Upper lobe of right lung (tissue), 1 donor: ENCODE measurements around the gene CCDC88C. TPM values are rescaled to one million over a fixed set of nuclear protein-coding genes. Genes with fewer than 3 reads are reported as not detected.

Source experiments
- ATAC-seq: fragments of 200-7000 bp; cut with Tn5 transposase; one replicate; pipeline ENCODE4 v1.9.1; 2020; ENCODE audit warnings: mild to moderate bottlenecking, moderate library complexity
- DNase-seq: peaks from one replicate; pipeline ENCODE4 v3.0.0-alpha.2; 2020
- H3K27ac ChIP-seq: fragments of 200-600 bp; one replicate; pipeline ENCODE4 v1.8.0; 2022
- H3K27me3 ChIP-seq: fragments of 200-600 bp; one replicate; pipeline ENCODE4 v1.8.0; 2022; ENCODE audit warnings: mild to moderate bottlenecking
- H3K36me3 ChIP-seq: fragments of 200-600 bp; one replicate; pipeline ENCODE4 v1.8.0; 2022
- H3K4me1 ChIP-seq: fragments of 200-600 bp; one replicate; pipeline ENCODE4 v1.8.0; 2022
- H3K4me3 ChIP-seq: fragments of 200-600 bp; one replicate; pipeline ENCODE4 v1.8.0; 2022; ENCODE audit warnings: mild to moderate bottlenecking
- H3K9me3 ChIP-seq: fragments of 200-600 bp; one replicate; pipeline ENCODE4 v1.8.0; 2022
- CTCF ChIP-seq: fragments of 200-600 bp; IDR thresholded peaks from one replicate; pipeline ENCODE4 v1.8.0; 2022; ENCODE audit warnings: antibody characterized with exemption
- intact Hi-C: fragments of 100-400 bp; cut with DNase I; formaldehyde crosslinking; loops from one replicate; pipeline ENCODE4 v1.11.0; 2022
- total RNA-seq: library from RNA; stranded (reverse); fragmentation: NEBNext Ultra II Directional; extraction: Animal tissue kit (Norgen Biotek cat#: 25700); gene quantifications from one replicate; pipeline ENCODE4 v1.2.1, GENCODE V29; 2021
- donor health status: DM: no; HTN: yes; CAD: no; lungs with severe emphysema.

Gene CCDC88C
- total RNA-seq, 1 donor from 2014 or later: 34.1 TPM

DNA sequence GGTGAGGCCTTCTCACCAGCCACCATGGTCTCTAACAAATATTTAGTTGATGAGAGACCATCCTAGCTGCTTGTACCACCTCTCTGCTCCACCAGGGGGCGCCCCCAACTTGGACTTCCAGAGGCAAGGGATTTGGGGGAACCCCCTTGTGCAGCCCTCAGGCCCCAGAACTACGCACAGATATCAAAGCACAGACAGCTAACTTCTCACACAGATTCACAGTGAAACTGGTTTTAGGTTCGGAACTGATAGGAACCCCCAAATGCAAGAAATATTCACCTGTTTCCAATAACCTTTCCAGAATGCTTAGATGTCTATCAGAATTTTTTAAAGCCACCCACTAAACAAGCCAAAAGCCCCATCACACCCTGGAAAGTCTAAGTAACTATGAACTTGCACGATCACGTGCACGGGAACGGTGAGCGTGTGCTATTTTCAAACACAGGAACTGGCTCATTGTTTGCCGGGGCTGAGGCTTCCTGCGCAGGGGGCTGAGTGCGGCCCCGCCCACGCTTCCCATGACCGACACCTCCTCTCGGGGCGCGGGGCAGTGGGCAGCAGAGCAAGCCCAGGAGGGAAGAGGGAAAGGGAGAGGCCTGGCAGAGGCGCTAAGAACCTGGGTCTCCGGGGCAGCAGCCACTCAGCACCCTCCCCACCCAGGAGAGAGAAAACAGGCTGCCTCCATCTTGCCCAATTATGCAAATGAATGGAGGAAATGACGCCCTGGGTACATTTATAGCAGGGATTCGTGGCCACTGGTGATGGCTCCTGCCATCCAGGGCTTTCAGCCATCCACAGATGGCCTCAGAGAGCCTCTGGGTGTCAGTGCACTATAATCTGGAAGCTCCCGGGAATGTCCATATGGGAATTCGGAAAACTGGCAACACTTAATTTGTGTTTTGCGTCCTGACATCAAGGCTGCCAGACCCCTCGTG lies 93.7 kb downstream of the CCDC88C start:
- peak overlapping the region; percentile 44 for H3K4me3 ChIP-seq
- no peaks in the 10 kb centered on the region for H3K36me3 ChIP-seq
- TF ChIP-seq CTCF: peak; percentile 99
- no peaks in the 10 kb centered on the region for H3K9me3 ChIP-seq
- peaks cover 38% of the 10 kb centered on the region for H3K4me1 ChIP-seq
- ATAC-seq (peak; percentile 90), DNase-seq (peak; percentile 94)
- H3K27me3 ChIP-seq: no peaks in the 10 kb centered on the region
- peak overlapping the region; percentile 71 for H3K27ac ChIP-seq
- intact Hi-C loops: loop anchor here (5.0 kb wide), 1 partner anchor 93 kb away; the partner anchor contains the start of gene CCDC88C

GRCh38 chr14:91323031-91323430 lies 94.6 kb downstream of the CCDC88C start:
- Histone ChIP-seq H3K4me1 (peaks cover 43% of the 10 kb centered on the region), H3K27me3 (no peaks in the 10 kb centered on the region), H3K36me3 (no peaks in the 10 kb centered on the region), H3K4me3 (no peak overlapping the region), H3K27ac (peak overlapping the region; percentile 71), H3K9me3 (no peaks in the 10 kb centered on the region)
- DNase-seq (no peak), ATAC-seq (no peak)
- intact Hi-C loops: loop anchor here (5.0 kb wide), 1 partner anchor 94 kb away; the partner anchor contains the start of gene CCDC88C
- TF ChIP-seq CTCF: no peak

- Histone ChIP-seq H3K4me1 (peaks cover 47% of the 10 kb centered on the region), H3K27ac (peak overlapping the region; percentile 71), H3K9me3 (no peaks in the 10 kb centered on the region), H3K27me3 (no peaks in the 10 kb centered on the region), H3K4me3 (no peak overlapping the region), H3K36me3 (no peaks in the 10 kb centered on the region)
- no peak for TF ChIP-seq CTCF
- intact Hi-C loops: loop anchor here (5.0 kb wide), 1 partner anchor 95 kb away; the partner anchor contains the start of gene CCDC88C
- ATAC-seq: no peak
- no peak for DNase-seq
These were observed 95.0 kb downstream of the CCDC88C start for GRCh38 chr14:91322623-91323022.

- intact Hi-C loops: loop anchor here (5.0 kb wide), 1 partner anchor 96 kb away; the partner anchor contains the start of gene CCDC88C
- Histone ChIP-seq H3K36me3 (no peaks in the 10 kb centered on the region), H3K4me1 (peaks cover 56% of the 10 kb centered on the region), H3K27ac (no peak overlapping the region), H3K27me3 (no peaks in the 10 kb centered on the region), H3K9me3 (no peaks in the 10 kb centered on the region), H3K4me3 (no peak overlapping the region)
- ATAC-seq (no peak), DNase-seq (peak; percentile 44)
- TF ChIP-seq CTCF: no peak
These were observed 96.5 kb downstream of the CCDC88C start for GRCh38 chr14:91321131-91321530.

GRCh38 chr14:91320266-91320665 lies 97.4 kb downstream of the CCDC88C start:
- H3K27ac ChIP-seq: no peak overlapping the region
- intact Hi-C loops: loop anchor here (5.0 kb wide), 1 partner anchor 97 kb away; the partner anchor contains the start of gene CCDC88C
- H3K4me1 ChIP-seq: peaks cover 52% of the 10 kb centered on the region
- H3K36me3 ChIP-seq: peaks cover 2% of the 10 kb centered on the region
- no peak for DNase-seq
- no peaks in the 10 kb centered on the region for H3K9me3 ChIP-seq
- no peaks in the 10 kb centered on the region for H3K27me3 ChIP-seq
- no peak overlapping the region for H3K4me3 ChIP-seq
- TF ChIP-seq CTCF: no peak
- no peak for ATAC-seq
